ENCODE results near the gene RAD21L1.

Gene RAD21L1

DNA sequence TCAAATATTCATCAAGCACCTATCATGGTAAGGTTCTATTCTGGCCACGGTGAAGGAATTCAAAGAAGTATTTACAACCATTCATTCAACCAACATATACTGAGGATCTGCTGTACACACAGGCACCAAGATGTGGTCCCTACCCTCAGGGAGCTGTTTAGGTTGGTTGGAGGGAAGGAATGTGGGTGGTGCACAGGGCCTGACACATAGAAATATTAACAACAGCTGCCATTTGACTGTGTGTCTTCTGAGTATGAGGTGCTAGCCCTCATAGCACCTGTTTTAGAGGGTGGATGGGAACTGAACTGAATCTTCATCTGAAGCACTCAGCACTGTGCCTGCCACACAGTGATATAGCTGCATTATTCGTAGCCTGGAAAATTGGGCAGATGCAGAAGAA is 47.5 kb downstream of the RAD21L1 start:
- H3K27ac ChIP-seq (ENCODE audit: low read depth, low read length) = no peak overlapping the region
- H3K4me3 ChIP-seq (ENCODE audit: low read depth, low read length) = no peak overlapping the region
- H3K36me3 ChIP-seq (ENCODE audit: control insufficient read depth, insufficient read depth, low read length) = no peaks in the 10 kb centered on the region
- no peaks in the 10 kb centered on the region for H3K27me3 ChIP-seq (ENCODE audit: control insufficient read depth, insufficient read depth, low read length)
- H3K9ac ChIP-seq (ENCODE audit: low read length) = no peak overlapping the region
- no peaks in the 10 kb centered on the region for H3K9me3 ChIP-seq (ENCODE audit: control insufficient read depth, insufficient read depth, low read depth, low read length)
- H3K4me1 ChIP-seq (ENCODE audit: control insufficient read depth, insufficient read depth, low read length) = no peaks in the 10 kb centered on the region

DNA sequence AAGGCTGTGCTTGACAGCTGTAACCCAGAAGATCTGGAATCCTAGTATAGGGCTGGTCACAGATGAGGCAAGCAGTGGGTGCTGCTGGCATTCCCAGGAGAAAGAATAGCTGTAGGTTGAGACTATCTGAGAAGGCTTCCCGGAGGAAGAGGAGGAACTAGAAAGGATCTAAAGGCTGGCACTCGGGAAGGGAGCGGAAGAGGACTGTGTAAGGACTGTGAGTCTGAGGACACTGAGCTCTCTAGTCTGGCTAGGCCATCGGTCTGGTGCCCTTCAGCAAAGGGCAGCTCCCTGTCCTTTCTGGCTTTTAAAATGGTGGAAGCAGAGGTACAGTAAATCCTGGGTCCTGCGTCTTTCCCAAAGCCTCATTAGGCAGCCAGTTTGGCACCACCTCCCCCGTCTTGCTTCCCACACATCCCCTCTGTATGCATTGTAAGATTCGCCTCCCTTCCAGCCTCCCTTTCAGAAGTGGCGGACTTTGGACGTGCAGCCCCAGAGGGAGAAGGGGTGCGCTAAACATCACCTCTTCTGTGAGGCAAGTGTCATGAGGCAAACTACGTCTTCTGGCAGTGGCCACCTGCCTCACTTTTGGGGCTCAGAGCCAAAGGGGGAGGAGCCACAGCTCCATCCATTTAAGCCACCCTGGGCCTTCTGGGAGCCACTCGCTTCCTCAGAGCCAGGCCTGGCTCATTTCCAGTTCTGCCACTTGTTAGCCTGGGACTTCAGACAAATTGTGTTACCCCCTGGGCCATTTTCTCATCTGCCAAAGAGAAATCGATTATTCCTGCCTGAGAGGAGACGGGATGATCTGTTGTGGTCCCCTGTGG is 48.9 kb downstream of the RAD21L1 start:
- Histone ChIP-seq H3K9ac (ENCODE audit: low read length) (no peak overlapping the region), H3K4me3 (ENCODE audit: low read depth, low read length) (no peak overlapping the region), H3K27ac (ENCODE audit: low read depth, low read length) (no peak overlapping the region), H3K27me3 (ENCODE audit: control insufficient read depth, insufficient read depth, low read length) (no peaks in the 10 kb centered on the region), H3K4me1 (ENCODE audit: control insufficient read depth, insufficient read depth, low read length) (no peaks in the 10 kb centered on the region), H3K9me3 (ENCODE audit: control insufficient read depth, insufficient read depth, low read depth, low read length) (no peaks in the 10 kb centered on the region), H3K36me3 (ENCODE audit: control insufficient read depth, insufficient read depth, low read length) (no peaks in the 10 kb centered on the region)

DNA sequence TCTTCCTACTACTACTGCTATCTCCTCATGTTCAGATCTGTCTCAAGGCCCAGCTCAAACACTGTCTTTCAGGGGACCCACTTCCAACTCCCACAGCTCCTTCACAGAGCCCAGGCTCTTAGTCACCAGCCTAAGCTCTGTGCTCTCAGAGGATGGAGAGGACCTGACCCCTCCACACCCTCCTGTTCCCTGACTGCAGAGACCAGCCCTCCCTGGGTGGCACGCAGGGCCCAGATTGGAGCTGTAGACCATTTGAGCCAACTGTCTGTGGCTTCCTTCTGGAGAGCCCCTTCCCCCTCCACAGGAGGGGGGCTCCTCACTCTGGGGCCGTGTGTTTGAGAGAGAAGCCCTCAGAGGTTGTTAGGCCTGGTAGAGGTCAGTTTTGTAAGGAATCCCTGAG is 50.1 kb downstream of the RAD21L1 start:
- H3K4me3 ChIP-seq (ENCODE audit: low read depth, low read length) = no peak overlapping the region
- no peaks in the 10 kb centered on the region for H3K36me3 ChIP-seq (ENCODE audit: control insufficient read depth, insufficient read depth, low read length)
- no peak overlapping the region for H3K27ac ChIP-seq (ENCODE audit: low read depth, low read length)
- H3K27me3 ChIP-seq (ENCODE audit: control insufficient read depth, insufficient read depth, low read length) = no peaks in the 10 kb centered on the region
- H3K9ac ChIP-seq (ENCODE audit: low read length) = no peak overlapping the region
- H3K4me1 ChIP-seq (ENCODE audit: control insufficient read depth, insufficient read depth, low read length) = no peaks in the 10 kb centered on the region
- no peaks in the 10 kb centered on the region for H3K9me3 ChIP-seq (ENCODE audit: control insufficient read depth, insufficient read depth, low read depth, low read length)

DNA sequence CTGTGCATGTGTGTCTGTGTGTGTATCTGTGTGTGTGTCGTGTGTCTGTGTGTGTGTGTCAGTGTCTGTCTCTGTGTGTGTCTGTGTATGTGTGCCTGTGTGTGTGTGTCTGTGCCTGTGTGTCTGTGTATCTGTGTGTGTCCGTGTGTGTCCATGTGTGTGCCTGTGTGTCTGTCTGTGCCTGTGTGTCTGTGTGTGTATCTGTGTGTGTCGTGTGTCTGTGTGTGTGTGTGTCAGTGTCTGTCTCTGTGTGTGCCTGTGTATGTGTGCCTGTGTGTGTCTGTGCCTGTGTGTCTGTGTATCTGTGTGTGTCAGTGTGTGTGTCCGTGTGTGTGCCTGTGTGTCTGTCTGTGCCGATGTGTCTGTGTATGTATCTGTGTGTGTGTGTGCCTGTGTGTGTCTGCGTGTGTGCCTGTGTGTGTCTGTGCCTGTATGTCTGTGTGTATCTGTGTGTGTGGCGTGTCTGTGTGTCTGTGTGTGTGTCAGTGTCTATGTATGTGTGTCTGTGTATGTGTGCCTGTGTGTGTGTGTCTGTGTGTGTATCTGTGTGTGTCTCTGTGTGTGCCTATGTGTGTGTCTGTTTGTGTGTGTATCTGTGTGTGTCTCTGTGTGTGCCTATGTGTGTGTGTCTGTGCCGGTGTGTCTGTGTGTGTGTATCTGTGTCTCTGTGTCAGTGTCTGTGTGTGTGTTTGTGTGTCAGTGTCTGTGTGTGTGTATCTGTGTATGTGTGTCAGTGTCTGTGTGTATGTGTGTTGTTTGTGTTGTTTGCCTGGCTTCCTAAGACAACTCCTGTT is 51.9 kb downstream of the RAD21L1 start:
- Histone ChIP-seq H3K27ac (ENCODE audit: low read depth, low read length) (no peak overlapping the region), H3K36me3 (ENCODE audit: control insufficient read depth, insufficient read depth, low read length) (no peaks in the 10 kb centered on the region), H3K9me3 (ENCODE audit: control insufficient read depth, insufficient read depth, low read depth, low read length) (no peaks in the 10 kb centered on the region), H3K4me3 (ENCODE audit: low read depth, low read length) (no peak overlapping the region), H3K4me1 (ENCODE audit: control insufficient read depth, insufficient read depth, low read length) (no peaks in the 10 kb centered on the region), H3K27me3 (ENCODE audit: control insufficient read depth, insufficient read depth, low read length) (no peaks in the 10 kb centered on the region), H3K9ac (ENCODE audit: low read length) (no peak overlapping the region)

DNA sequence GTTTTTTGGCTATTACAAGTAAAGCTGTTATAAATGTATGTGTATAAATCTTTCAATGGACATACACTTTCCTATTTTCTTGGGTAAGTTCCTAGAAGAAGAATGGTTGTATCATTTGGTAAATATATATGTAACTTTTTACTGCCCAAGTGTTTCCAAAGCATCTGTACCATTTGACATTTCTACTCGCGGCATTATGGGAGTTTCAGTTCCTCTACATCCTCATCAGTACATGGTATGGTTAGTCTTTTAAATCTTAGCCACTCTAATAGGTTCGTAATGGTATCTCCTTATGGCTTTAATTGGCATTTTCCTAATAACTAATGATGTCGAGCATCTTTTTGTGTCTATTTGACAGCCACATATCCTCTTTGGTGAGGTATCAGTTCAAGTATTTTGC is 53.1 kb downstream of the RAD21L1 start:
- H3K4me1 ChIP-seq (ENCODE audit: control insufficient read depth, insufficient read depth, low read length) = no peaks in the 10 kb centered on the region
- H3K4me3 ChIP-seq (ENCODE audit: low read depth, low read length) = no peak overlapping the region
- H3K36me3 ChIP-seq (ENCODE audit: control insufficient read depth, insufficient read depth, low read length) = no peaks in the 10 kb centered on the region
- H3K9me3 ChIP-seq (ENCODE audit: control insufficient read depth, insufficient read depth, low read depth, low read length) = no peaks in the 10 kb centered on the region
- no peak overlapping the region for H3K27ac ChIP-seq (ENCODE audit: low read depth, low read length)
- H3K9ac ChIP-seq (ENCODE audit: low read length) = no peak overlapping the region
- H3K27me3 ChIP-seq (ENCODE audit: control insufficient read depth, insufficient read depth, low read length) = no peaks in the 10 kb centered on the region

DNA sequence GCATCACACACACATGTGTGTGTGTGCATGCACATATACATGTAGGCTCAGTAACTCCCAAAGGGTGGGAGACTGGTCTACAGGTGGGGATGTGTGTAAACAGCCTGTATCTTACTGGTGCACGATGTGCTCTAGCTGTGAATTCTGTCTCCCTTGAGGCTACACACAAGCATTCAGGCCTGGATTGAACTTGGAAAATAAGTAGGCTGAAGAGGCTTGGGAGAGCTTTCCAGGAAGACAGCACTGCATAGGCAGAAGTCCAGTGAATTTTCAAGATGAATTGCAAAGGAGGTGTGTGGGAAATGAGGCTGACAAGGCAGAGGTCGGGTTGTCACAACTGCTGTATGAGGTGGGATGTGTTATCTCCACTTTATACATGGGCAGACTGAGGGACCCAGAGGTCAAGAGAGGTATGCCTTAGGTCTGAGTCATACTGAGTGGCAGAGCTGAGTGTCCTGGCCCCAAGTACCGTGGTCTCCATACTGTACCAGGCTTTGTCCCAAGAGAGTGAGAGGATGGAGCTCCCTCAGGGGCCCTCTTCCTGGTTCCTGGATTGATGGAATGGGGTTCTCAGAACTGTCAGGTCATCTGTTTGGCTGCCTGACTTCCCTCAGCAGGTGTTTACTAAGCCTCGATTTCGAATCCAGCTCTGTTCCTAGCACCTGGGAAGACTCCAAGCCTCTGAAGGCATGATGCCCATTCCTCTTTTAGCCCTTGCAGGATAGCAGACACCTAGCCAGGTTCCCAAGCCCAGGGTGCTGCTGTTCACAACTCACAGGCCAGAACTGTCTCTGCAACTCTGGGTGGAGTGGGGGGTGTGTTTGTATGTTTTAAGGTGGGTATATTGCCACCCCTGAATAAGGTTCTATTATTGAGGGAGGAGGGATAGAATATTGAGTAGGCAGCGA is 54.6 kb downstream of the RAD21L1 start:
- H3K9ac ChIP-seq (ENCODE audit: low read length) = no peak overlapping the region
- H3K4me3 ChIP-seq (ENCODE audit: low read depth, low read length) = no peak overlapping the region
- no peaks in the 10 kb centered on the region for H3K9me3 ChIP-seq (ENCODE audit: control insufficient read depth, insufficient read depth, low read depth, low read length)
- H3K27ac ChIP-seq (ENCODE audit: low read depth, low read length) = no peak overlapping the region
- no peaks in the 10 kb centered on the region for H3K36me3 ChIP-seq (ENCODE audit: control insufficient read depth, insufficient read depth, low read length)
- no peaks in the 10 kb centered on the region for H3K4me1 ChIP-seq (ENCODE audit: control insufficient read depth, insufficient read depth, low read length)
- H3K27me3 ChIP-seq (ENCODE audit: control insufficient read depth, insufficient read depth, low read length) = no peaks in the 10 kb centered on the region

DNA sequence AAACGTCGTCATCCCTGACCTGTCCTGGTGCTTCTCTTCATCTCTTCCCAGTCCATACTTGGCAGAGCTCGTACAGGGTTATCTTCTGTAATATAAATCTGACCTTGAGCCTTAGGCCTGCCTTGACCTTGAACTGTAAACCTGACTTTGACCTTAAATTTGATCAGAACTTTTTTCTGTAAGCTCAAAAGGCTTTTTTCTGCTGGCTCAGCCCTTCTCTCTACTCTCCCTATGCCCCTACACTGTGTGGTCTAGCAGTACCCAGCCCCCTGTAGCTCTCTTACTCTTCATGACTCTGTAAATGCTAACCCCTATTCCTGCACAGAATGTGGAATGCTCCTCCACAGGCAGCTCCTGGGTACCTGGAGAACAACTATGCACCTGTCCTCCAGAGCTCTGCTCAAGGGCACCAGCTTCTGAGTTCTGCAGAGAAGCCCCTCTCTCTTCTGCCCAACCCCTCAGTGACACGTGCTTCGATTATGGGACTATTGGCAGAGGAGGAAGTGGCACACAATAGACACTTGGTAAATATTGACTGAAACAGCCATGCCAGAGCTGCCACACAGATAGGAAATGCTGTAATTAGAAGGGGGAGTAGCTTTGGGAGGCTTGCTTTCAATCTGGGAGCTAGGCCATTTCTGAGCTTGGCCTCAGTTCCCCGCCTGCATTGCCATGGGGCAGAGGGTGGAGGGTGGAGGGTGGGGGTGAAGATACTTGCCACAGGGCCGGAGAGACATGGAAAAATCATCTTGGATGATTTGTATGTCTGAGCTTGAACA is 55.6 kb downstream of the RAD21L1 start:
- Histone ChIP-seq H3K27me3 (ENCODE audit: control insufficient read depth, insufficient read depth, low read length) (no peaks in the 10 kb centered on the region), H3K4me1 (ENCODE audit: control insufficient read depth, insufficient read depth, low read length) (no peaks in the 10 kb centered on the region), H3K4me3 (ENCODE audit: low read depth, low read length) (no peak overlapping the region), H3K36me3 (ENCODE audit: control insufficient read depth, insufficient read depth, low read length) (no peaks in the 10 kb centered on the region), H3K9ac (ENCODE audit: low read length) (no peak overlapping the region), H3K27ac (ENCODE audit: low read depth, low read length) (no peak overlapping the region), H3K9me3 (ENCODE audit: control insufficient read depth, insufficient read depth, low read depth, low read length) (no peaks in the 10 kb centered on the region)

DNA sequence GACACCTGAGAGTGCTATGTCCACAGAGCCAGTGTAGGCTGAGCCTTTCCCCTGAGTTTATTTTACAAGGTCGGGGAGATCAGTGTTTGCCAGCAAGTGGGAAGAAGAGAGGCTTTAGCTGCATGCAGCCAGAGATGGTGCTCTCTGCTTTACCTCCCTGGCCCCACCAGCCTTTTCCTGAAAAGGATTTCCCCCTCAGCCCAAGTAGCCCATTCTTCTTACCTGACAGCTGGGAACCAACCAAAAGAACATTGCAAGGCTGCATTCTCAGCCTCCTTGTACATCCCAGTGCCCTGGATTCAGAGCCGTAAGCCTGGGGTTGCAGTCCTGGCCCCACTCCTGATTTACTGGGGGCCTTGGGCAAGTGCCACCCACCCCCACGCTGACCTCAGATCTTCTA is 57.1 kb downstream of the RAD21L1 start:
- no peaks in the 10 kb centered on the region for H3K4me1 ChIP-seq (ENCODE audit: control insufficient read depth, insufficient read depth, low read length)
- H3K36me3 ChIP-seq (ENCODE audit: control insufficient read depth, insufficient read depth, low read length) = no peaks in the 10 kb centered on the region
- H3K27ac ChIP-seq (ENCODE audit: low read depth, low read length) = no peak overlapping the region
- H3K9ac ChIP-seq (ENCODE audit: low read length) = no peak overlapping the region
- H3K9me3 ChIP-seq (ENCODE audit: control insufficient read depth, insufficient read depth, low read depth, low read length) = no peaks in the 10 kb centered on the region
- no peak overlapping the region for H3K4me3 ChIP-seq (ENCODE audit: low read depth, low read length)
- no peaks in the 10 kb centered on the region for H3K27me3 ChIP-seq (ENCODE audit: control insufficient read depth, insufficient read depth, low read length)

DNA sequence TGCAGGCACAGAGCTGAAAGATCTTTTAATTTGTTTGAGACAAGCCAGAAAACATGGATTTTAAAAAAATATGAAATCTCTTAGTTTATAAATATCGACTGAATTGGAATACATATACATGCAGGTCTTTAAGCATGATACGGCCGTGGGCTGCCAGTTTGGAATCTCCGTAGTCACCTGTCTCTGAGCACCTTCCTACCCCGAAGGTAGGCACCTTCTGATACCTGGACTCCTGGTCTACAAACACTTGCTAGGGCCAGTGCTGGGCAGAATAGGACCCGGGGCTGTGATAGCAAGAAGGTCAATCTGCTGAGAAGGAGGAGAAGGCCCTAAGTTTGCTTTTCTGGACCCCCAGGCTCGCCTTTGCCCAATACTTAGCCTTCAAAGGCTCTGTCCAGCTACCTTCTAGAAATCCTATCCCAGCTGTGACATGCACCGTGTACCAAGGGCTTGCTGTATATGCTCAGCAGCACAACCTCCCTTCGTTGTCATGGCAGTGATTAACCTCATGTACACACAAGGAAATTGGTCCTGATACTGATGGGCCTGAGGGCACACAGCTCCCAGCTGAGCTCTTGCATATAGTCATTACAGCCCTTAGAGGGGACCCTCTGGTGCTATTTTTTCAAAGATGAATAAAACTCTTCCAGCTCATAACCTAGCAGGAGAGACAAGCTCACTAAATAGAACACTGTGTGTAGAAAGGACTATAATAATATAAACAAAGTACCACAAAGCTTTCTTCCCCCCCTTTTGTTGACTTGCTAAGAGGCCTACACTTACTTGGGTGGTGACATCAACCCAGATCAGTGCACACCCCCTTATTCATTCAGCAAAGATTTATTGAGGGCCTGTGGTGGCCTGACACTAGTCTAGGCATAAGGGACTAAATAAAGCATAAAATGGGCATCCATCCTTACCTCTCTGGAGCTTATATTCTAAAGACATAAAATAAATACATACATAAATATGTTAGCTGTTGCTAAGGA is 58.0 kb downstream of the RAD21L1 start:
- Histone ChIP-seq H3K9me3 (ENCODE audit: control insufficient read depth, insufficient read depth, low read depth, low read length) (no peaks in the 10 kb centered on the region), H3K27me3 (ENCODE audit: control insufficient read depth, insufficient read depth, low read length) (no peaks in the 10 kb centered on the region), H3K4me3 (ENCODE audit: low read depth, low read length) (no peak overlapping the region), H3K27ac (ENCODE audit: low read depth, low read length) (no peak overlapping the region), H3K9ac (ENCODE audit: low read length) (no peak overlapping the region), H3K36me3 (ENCODE audit: control insufficient read depth, insufficient read depth, low read length) (no peaks in the 10 kb centered on the region), H3K4me1 (ENCODE audit: control insufficient read depth, insufficient read depth, low read length) (no peaks in the 10 kb centered on the region)
